Measurements from ENCODE around the gene ZBED1.

ZBED1 gene

GRCh38 chrX:2451501-2452316 is 49.1 kb downstream of the ZBED1 start:
- DNase-seq, result no peak

GRCh38 chrX:2450681-2451080 is 50.1 kb downstream of the ZBED1 start:
- DNase-seq, result no peak

GRCh38 chrX:2449135-2449886 is 51.5 kb downstream of the ZBED1 start:
- no peak for DNase-seq

GRCh38 chrX:2447484-2447883 is 53.3 kb downstream of the ZBED1 start:
- no peak for DNase-seq

- DNase-seq, result no peak
Measured at GRCh38 chrX:2446815-2447214, 54.0 kb downstream of the ZBED1 start.

GRCh38 chrX:2445662-2446623 is 54.8 kb downstream of the ZBED1 start:
- no peak for DNase-seq

- DNase-seq, result no peak
Measured at GRCh38 chrX:2442694-2443093, 58.1 kb downstream of the ZBED1 start.

GRCh38 chrX:2441466-2441865 is 59.3 kb downstream of the ZBED1 start:
- DNase-seq, result no peak

- no peak for DNase-seq
Measured at GRCh38 chrX:2439613-2440012, 61.2 kb downstream of the ZBED1 start.

Measured in SIG-M5 (cell line).